SW480 (cell line): ENCODE results near the gene TRAF3IP1.

ENCODE experiments used
- DNase-seq: peaks from one replicate; pipeline ENCODE4 v3.0.0-alpha.2; 2016; ENCODE audit warnings: low spot score

The TRAF3IP1 gene

GRCh38 chr2:238287737-238288649 is 32.3 kb upstream of the TRAF3IP1 start, which contains the start of gene PER2:
Gene PER2, minus strand, starts transcription at chr2:238288610. Its CDS starts 10,674 bp downstream, at chr2:238277936.
- DNase-seq = peak; percentile 54

DNA sequence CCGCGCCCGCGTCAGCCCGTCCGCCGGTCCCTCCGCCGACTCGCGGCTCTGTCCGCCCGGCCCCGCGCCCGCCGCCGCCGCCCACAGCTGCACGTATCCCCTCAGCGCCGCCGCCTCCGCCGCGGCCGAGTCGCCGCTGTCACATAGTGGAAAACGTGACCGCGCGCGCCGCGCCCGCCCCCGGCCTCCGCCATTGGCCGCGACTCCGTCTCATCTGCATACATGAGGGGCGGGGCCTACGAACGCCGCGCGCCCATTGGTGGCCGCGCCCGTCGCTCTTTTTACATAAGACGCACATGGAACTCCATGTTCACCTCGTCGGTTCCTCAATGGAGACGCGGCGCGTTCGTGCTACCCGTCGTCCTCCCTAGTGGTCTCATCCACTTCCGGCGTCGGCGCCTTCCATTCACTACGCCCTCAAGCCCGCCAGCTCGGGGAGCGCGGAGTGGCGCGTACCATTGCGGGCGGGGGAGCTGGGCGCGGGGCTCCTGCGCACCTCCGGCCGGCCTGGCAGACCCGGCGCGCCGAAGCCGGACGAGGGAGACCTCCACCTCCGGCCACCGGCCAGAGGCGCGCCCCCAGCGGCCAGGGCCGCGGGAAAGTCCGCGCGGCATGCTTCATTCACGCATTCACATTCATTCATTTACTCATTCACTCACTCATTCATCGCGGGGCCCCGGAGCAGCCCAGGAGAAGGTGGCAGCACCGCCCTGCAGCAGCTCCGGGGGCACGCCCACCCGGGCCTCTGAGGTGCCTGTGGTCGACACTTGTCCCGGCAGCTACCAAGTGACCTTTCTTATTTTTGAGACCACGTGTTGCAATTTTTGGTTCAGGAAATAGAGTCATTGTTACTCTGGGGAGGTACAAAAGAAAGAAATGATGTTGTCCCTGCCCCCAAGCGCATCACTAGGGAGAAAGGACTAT is 31.4 kb upstream of the TRAF3IP1 start:
- peak; percentile 97 for DNase-seq

DNA sequence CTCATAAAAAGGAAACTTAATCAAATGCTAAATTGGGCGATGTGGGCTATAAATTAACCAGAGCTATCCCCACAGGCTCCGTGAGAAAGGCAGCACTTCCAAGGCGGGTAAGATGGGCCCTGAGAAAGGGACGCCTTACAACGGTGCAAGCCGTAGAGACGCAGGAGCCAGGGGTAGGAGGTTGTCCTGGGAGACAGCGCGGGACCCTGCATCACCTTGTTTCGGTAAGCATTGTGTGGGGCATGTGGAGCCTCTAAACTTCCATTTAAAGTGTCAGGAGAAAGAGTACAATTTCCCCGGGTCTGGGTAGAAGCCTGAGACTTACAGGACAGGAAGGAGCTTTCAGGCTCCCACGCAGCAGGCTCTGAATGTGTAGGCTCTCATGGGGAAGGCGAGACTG is 30.7 kb upstream of the TRAF3IP1 start:
- no peak for DNase-seq

GRCh38 chr2:238290091-238290509 is 30.2 kb upstream of the TRAF3IP1 start:
- DNase-seq = peak; percentile 94

GRCh38 chr2:238290715-238291549 is 29.4 kb upstream of the TRAF3IP1 start:
- no peak for DNase-seq

DNA sequence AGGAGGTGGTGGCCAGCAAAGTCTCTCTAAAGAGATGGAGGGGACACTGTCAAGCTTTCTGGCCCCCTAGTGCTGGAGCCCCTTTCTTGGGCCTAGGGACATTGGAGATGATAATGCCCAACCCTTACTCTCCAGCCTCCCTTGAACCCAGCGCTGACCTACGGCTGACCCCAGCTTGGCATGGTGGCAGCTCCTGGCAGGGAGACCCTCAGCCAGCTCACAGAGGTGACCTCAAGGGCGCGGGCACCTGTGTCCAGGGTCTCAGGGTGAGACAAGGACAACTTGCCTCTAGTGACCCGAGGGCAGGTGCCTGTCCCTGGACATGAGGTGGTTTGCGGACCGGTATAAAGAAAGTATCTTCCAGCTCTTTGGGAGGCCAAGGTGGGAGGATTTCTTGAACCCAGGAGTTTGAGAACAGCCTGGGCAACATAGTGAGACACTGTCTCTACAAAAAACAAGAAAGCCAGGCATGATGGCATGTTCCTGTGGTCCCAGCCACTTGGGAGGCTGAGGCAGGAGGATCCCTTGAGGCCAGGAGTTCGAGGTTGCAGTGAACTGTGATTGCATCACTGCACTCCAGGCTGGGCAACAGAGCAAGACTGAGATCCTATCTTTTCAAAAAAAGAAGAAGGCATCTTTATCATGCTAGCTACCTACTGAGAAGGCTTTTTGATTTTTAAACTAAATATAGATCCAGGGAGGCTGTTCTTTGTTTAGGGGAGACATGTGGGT is 28.6 kb upstream of the TRAF3IP1 start:
- DNase-seq = no peak

DNA sequence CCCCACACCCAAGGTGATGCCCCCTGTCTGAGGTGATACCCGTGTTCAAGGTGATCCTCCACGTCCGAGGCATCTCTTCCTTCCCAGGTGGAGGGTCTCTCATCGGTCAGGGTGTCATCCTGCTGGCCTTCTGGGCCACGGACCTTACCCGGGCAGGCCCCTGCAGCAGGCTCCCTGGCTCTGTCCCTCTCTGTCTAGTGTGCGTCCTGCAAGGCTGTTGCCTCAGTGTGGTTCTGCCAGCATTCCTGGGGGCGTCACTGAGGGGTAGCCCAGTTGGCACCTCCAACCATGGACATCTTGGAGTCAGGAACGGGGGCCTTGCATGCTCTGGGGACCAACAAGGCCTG is 26.3 kb upstream of the TRAF3IP1 start:
- DNase-seq = no peak

DNA sequence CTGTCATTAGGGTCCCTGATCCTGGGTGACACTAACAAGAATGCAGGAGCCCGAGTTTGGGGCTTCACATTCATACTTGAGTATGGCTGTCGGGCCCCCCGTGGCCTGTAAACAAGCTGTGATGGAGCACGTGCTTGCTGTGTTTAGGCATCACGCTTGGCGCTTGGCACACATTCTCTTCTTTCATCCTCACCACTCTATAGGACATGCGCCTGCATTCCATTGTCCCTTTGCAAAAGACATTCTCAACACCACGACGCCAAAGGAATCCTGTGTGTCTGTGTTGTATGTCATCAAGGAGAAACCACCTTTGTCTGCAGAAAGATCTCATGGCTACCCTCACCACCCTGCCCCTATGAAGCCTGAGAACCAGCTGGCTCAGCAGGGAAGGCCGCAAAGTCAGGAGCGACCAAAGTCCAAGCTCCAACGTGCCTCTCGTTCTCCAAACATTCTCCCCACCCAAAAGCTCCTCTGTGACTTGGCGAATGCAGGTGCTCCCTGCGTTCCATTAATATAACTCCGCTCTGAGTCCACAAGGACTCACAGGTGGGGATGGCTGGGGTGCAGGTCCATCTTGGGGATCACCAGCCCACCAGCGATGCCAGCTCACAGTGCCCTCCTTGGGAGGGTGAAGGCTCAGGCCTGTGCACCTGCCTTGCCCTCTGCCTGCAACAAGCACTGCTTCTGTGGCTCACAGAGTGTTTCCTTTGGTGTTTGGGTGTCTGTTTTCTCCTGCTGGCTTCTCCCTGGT is 25.8 kb upstream of the TRAF3IP1 start:
- peak; percentile 54 for DNase-seq

- DNase-seq = no peak
Observed at GRCh38 chr2:238295144-238296112, 24.9 kb upstream of the TRAF3IP1 start.

GRCh38 chr2:238296638-238297457 is 23.5 kb upstream of the TRAF3IP1 start:
- no peak for DNase-seq

- no peak for DNase-seq
Observed at GRCh38 chr2:238299803-238300202, 20.5 kb upstream of the TRAF3IP1 start.

- DNase-seq = no peak
Observed at GRCh38 chr2:238302087-238302486, 18.2 kb upstream of the TRAF3IP1 start.

DNA sequence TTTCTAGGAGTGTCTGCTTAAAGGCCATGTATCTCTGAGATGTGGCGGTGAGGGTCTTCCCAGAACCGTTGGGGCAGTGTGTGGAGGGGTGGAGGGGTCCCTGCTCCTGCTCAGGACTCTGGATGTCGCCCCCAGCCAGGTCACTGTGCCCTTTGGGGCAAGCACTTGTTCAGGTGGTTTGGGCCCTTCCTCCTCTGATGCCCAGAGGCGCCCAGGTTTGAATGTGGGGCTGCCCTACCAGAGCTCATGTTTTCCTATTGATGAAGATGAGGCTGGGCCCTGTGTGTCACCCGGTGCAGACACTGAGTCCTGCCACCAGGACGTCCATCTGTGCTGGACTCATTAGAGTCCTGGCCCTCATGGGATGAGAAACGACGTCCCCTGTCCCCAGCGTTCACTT is 17.6 kb upstream of the TRAF3IP1 start:
- DNase-seq = no peak

- no peak for DNase-seq
Observed at GRCh38 chr2:238304116-238304515, 16.2 kb upstream of the TRAF3IP1 start.

GRCh38 chr2:238305092-238305862 is 15.0 kb upstream of the TRAF3IP1 start:
- DNase-seq = no peak

DNA sequence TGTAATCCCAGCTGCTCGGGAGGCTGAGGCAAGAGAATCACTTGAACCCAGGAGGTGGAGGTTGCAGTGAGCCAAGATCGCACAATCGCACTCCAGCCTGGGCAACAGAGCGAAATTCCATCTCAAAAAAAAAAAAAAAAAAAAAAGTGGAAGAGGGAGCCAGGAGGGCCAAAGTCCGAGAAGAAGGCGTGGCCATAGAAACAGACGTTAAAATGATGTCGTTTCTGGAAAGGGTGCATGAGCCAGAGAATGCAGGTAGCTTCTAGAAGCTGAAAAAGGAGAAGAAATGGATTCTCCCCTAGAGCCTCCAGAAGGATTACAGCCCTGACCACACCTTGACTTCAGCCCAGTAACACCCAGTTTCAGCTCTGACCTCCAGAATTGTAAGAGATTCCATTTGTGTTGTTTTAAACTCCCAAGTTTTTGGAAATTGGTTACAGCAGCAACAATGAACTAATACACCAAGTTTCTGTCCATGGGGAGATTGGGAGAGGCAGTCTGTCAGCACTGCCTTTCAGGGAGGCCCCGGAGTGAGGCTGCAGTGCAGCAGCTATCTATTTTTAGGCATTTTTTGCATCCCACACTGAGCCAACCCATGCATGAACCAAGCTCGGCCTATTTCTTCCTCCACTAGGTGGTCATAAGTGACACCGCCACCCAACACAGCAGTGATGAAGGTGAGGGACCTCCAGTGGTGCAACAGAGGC is 14.2 kb upstream of the TRAF3IP1 start:
- no peak for DNase-seq

- no peak for DNase-seq
Observed at GRCh38 chr2:238306672-238306998, 13.7 kb upstream of the TRAF3IP1 start.
